Upper lobe of right lung (tissue), 1 donor: ENCODE measurements around the gene NAP1L4. TPM values are rescaled to one million over a fixed set of nuclear protein-coding genes. Genes with fewer than 3 reads are reported as not detected.

Experiments used
- ATAC-seq: fragments of 200-7000 bp; cut with Tn5 transposase; one replicate; pipeline ENCODE4 v1.9.1; 2020; ENCODE audit warnings: mild to moderate bottlenecking, moderate library complexity
- DNase-seq: peaks from one replicate; pipeline ENCODE4 v3.0.0-alpha.2; 2020
- H3K27ac ChIP-seq: fragments of 200-600 bp; one replicate; pipeline ENCODE4 v1.8.0; 2022
- H3K27me3 ChIP-seq: fragments of 200-600 bp; one replicate; pipeline ENCODE4 v1.8.0; 2022; ENCODE audit warnings: mild to moderate bottlenecking
- H3K36me3 ChIP-seq: fragments of 200-600 bp; one replicate; pipeline ENCODE4 v1.8.0; 2022
- H3K4me1 ChIP-seq: fragments of 200-600 bp; one replicate; pipeline ENCODE4 v1.8.0; 2022
- H3K4me3 ChIP-seq: fragments of 200-600 bp; one replicate; pipeline ENCODE4 v1.8.0; 2022; ENCODE audit warnings: mild to moderate bottlenecking
- H3K9me3 ChIP-seq: fragments of 200-600 bp; one replicate; pipeline ENCODE4 v1.8.0; 2022
- intact Hi-C: fragments of 100-400 bp; cut with DNase I; formaldehyde crosslinking; loops from one replicate; pipeline ENCODE4 v1.11.0; 2022
- total RNA-seq: library from RNA; stranded (reverse); fragmentation: NEBNext Ultra II Directional; extraction: Animal tissue kit (Norgen Biotek cat#: 25700); gene quantifications from one replicate; pipeline ENCODE4 v1.2.1, GENCODE V29; 2021
- TF ChIP-seq, protein P1 (sequence below): fragments of 200-600 bp; IDR thresholded peaks from one replicate; pipeline ENCODE4 v1.8.0; 2022; ENCODE audit warnings: antibody characterized with exemption
- donor health status: DM: no; HTN: yes; CAD: no; lungs with severe emphysema.

NAP1L4 gene
- total RNA-seq, 1 donor from 2014 or later: 92.7 TPM

DNA sequence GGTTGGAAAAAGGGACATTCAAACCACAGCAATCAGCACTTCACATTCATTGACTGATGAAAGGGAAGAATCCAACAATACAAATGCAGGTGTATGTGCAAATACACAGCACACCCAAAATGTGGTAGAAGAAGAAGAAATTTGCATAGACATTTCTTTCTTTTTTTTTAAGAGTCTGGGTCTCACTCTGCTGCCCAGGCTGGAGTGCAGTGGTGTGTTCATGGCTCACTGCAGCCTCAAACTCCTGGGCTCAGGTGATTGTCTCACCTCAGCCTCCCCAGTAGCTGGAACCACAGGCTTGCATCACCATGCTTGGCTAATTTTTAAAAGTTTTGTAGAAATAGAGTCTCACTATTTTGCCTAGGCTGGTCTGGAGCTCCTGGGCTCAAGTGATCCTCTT, 43.2 kb upstream of the NAP1L4 start:
- ATAC-seq: no peak
- Histone ChIP-seq H3K36me3 (peaks cover 84% of the 10 kb centered on the region), H3K27ac (no peak overlapping the region)

DNA sequence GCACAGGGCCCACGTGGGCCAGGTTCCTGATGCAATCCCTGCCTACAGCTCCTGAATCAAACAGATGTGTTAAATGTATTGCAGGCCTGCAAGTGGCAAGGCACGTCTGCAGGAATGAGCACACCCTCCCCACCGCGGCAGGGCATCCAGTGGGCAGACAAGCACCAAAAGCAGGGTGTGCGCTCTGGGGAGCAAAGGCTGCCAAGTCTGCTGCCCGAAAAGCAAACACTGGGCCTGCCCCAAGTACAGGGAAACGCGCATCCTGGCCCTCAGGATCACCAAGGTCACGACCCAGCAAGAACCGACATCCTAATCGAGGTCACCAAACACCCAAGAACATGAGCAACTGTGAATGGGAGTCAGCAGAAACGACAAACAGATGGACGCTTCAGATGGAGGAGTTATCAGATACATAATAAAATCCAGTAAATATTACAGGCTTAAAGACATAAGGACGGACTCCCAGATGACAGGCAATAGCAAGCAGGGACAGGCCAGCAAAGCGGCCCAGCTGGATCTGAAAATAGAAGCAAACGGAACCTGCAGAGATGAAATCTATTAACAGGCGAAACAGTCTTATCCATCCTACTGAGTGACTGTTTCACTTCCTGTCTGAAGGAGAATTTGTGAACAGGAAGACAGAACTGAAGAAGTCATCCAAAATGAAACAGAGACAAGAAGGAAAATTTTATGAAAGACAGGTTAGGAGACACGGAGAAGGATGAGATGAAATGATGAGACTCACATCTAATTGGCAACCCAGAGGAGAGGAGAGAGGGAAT, 38.4 kb upstream of the NAP1L4 start:
- Histone ChIP-seq H3K4me3 (no peak overlapping the region), H3K27ac (no peak overlapping the region), H3K27me3 (no peaks in the 10 kb centered on the region), H3K9me3 (no peaks in the 10 kb centered on the region), H3K36me3 (peaks cover 73% of the 10 kb centered on the region), H3K4me1 (no peaks in the 10 kb centered on the region)
- DNase-seq (no peak), ATAC-seq (peak; percentile 23)
- intact Hi-C loops: no loop called here
- TF ChIP-seq, protein P1, sequence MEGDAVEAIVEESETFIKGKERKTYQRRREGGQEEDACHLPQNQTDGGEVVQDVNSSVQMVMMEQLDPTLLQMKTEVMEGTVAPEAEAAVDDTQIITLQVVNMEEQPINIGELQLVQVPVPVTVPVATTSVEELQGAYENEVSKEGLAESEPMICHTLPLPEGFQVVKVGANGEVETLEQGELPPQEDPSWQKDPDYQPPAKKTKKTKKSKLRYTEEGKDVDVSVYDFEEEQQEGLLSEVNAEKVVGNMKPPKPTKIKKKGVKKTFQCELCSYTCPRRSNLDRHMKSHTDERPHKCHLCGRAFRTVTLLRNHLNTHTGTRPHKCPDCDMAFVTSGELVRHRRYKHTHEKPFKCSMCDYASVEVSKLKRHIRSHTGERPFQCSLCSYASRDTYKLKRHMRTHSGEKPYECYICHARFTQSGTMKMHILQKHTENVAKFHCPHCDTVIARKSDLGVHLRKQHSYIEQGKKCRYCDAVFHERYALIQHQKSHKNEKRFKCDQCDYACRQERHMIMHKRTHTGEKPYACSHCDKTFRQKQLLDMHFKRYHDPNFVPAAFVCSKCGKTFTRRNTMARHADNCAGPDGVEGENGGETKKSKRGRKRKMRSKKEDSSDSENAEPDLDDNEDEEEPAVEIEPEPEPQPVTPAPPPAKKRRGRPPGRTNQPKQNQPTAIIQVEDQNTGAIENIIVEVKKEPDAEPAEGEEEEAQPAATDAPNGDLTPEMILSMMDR: no peak

More for the DNA sequence above, 43.2 kb upstream of the NAP1L4 start:
- Histone ChIP-seq H3K4me1 (peaks cover 9% of the 10 kb centered on the region), H3K9me3 (no peaks in the 10 kb centered on the region), H3K4me3 (no peak overlapping the region), H3K27me3 (no peaks in the 10 kb centered on the region)
- TF ChIP-seq, protein P1: no peak
- intact Hi-C loops: no loop called here
- no peak for DNase-seq

DNA sequence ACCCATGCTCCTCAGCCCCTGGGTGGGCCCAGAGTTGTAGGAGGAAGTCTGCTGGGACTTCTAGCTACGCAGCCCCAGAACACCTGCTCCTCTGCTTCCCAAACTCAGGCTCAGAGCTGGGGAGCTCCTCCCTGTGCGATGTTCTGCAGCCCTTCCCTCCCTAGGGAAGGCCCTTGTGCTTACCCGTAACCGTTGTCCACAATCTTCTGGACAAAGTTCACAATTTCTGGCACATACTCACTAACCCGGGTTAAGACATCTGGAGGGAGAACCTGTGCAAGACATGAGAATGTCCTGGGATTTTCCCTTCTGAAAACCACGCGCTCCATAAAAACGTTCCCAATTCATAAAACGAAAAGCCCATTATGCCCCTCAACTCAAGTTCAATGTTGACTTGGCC, 36.7 kb upstream of the NAP1L4 start:
- H3K4me3 ChIP-seq: no peak overlapping the region
- TF ChIP-seq, protein P1: no peak
- DNase-seq (no peak), ATAC-seq (no peak)
- H3K9me3 ChIP-seq: no peaks in the 10 kb centered on the region
- peaks cover 77% of the 10 kb centered on the region for H3K36me3 ChIP-seq
- no peak overlapping the region for H3K27ac ChIP-seq
- no peaks in the 10 kb centered on the region for H3K27me3 ChIP-seq
- H3K4me1 ChIP-seq: no peaks in the 10 kb centered on the region
- intact Hi-C loops: no loop called here

DNA sequence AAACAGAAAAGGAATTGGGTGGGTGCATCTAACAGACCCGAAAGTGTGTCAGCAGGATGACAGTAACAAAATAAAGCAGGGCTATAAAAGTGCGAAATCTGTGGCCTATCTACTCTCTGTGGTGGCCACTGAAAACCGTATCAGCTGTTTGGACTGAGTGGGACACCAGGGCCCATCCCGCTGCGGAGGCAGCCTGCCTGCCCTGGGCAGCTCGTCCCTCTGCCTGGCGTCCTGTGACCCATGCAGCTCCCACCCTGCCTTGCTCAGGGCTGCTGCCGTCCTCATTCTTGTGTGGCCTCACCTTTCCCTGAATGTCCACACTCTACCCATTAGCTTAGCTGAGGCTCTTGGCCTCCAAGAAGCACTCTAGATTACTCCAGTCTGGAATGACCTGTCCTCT, 34.7 kb upstream of the NAP1L4 start:
- no peaks in the 10 kb centered on the region for H3K27me3 ChIP-seq
- H3K36me3 ChIP-seq: peaks cover 62% of the 10 kb centered on the region
- no peaks in the 10 kb centered on the region for H3K4me1 ChIP-seq
- intact Hi-C loops: no loop called here
- H3K9me3 ChIP-seq: no peaks in the 10 kb centered on the region
- ATAC-seq: no peak
- TF ChIP-seq, protein P1: no peak
- H3K4me3 ChIP-seq: no peak overlapping the region
- no peak overlapping the region for H3K27ac ChIP-seq
- no peak for DNase-seq

DNA sequence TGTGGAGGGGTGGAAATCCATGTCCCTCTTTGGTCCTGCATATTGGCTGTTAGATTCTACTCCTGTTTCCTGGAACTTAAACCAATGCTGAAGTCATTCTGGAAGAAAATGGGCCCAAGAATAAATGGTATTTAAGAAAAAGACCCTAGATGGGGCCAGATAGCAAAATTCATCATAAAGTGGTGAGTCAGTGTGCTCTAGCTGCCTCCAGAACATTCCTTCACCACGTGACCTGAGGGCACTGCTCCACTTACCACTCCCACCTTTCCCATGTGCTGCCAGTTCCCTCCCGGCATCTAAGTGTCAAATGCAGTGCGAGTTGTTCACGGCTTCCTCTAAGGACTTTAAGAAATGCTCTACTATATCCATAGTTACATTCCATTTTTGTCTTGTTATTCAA, 30.9 kb upstream of the NAP1L4 start:
- ATAC-seq (peak; percentile 45), DNase-seq (no peak)
- no peak overlapping the region for H3K27ac ChIP-seq

More for the DNA sequence above, 30.9 kb upstream of the NAP1L4 start:
- Histone ChIP-seq H3K4me3 (no peak overlapping the region), H3K27me3 (no peaks in the 10 kb centered on the region), H3K4me1 (no peaks in the 10 kb centered on the region), H3K36me3 (peaks cover 63% of the 10 kb centered on the region), H3K9me3 (no peaks in the 10 kb centered on the region)
- TF ChIP-seq, protein P1: no peak
- intact Hi-C loops: no loop called here
